ENCODE data around the gene MEIKIN. TPM values are rescaled to one million over a fixed set of nuclear protein-coding genes. Genes with fewer than 3 reads are reported as not detected.

The MEIKIN gene
- total RNA-seq, 2 donors from 2014 or later, result not detected

- H3K4me3 ChIP-seq, result no peak overlapping the region
- no peak for TF ChIP-seq CTCF (IDR thresholded peaks at IDR 0.05)
- no peaks in the 10 kb centered on the region for H3K36me3 ChIP-seq
Observed at GRCh38 chr5:131976414-131977211, 31.1 kb upstream of the MEIKIN start.

GRCh38 chr5:131974956-131975726 is 29.7 kb upstream of the MEIKIN start:
- no peaks in the 10 kb centered on the region for H3K9me3 ChIP-seq
- DNase-seq (ENCODE audit: low spot score), result peak; percentile 40
- no peaks in the 10 kb centered on the region for H3K27me3 ChIP-seq
- no peaks in the 10 kb centered on the region for H3K36me3 ChIP-seq
- TF ChIP-seq CTCF (IDR thresholded peaks at IDR 0.05), result no peak
- H3K27ac ChIP-seq, result no peak overlapping the region
- no peak overlapping the region for H3K4me3 ChIP-seq
- no peaks in the 10 kb centered on the region for H3K4me1 ChIP-seq

More at GRCh38 chr5:131976414-131977211, 31.1 kb upstream of the MEIKIN start:
- Histone ChIP-seq H3K4me1 (no peaks in the 10 kb centered on the region), H3K27me3 (no peaks in the 10 kb centered on the region), H3K27ac (no peak overlapping the region), H3K9me3 (no peaks in the 10 kb centered on the region)
- no peak for DNase-seq (ENCODE audit: low spot score)

- Histone ChIP-seq H3K9me3 (no peaks in the 10 kb centered on the region), H3K36me3 (no peaks in the 10 kb centered on the region), H3K27me3 (no peaks in the 10 kb centered on the region), H3K4me1 (no peaks in the 10 kb centered on the region), H3K27ac (no peak overlapping the region), H3K4me3 (no peak overlapping the region)
- TF ChIP-seq CTCF (IDR thresholded peaks at IDR 0.05), result no peak
- DNase-seq (ENCODE audit: low spot score), result peak; percentile 38
Observed at GRCh38 chr5:131974622-131974955, 29.1 kb upstream of the MEIKIN start.

GRCh38 chr5:131974016-131974415 is 28.6 kb upstream of the MEIKIN start:
- Histone ChIP-seq H3K4me3 (no peak overlapping the region), H3K4me1 (no peaks in the 10 kb centered on the region), H3K9me3 (no peaks in the 10 kb centered on the region), H3K27ac (no peak overlapping the region), H3K27me3 (no peaks in the 10 kb centered on the region), H3K36me3 (no peaks in the 10 kb centered on the region)
- TF ChIP-seq CTCF (IDR thresholded peaks at IDR 0.05), result no peak
- DNase-seq (ENCODE audit: low spot score), result no peak

GRCh38 chr5:131973089-131973712 is 27.7 kb upstream of the MEIKIN start:
- Histone ChIP-seq H3K4me3 (no peak overlapping the region), H3K36me3 (no peaks in the 10 kb centered on the region), H3K4me1 (no peaks in the 10 kb centered on the region), H3K27ac (no peak overlapping the region), H3K9me3 (no peaks in the 10 kb centered on the region), H3K27me3 (no peaks in the 10 kb centered on the region)
- no peak for TF ChIP-seq CTCF (IDR thresholded peaks at IDR 0.05)
- DNase-seq (ENCODE audit: low spot score), result peak; percentile 23
